ENCODE measurements around the gene ZNF615.
"Not testable (repeated sequence)": the region's sequence is repeated elsewhere in the genome, so short reads cannot be mapped to it uniquely, and the experiment has no call there.

ZNF615 gene

DNA sequence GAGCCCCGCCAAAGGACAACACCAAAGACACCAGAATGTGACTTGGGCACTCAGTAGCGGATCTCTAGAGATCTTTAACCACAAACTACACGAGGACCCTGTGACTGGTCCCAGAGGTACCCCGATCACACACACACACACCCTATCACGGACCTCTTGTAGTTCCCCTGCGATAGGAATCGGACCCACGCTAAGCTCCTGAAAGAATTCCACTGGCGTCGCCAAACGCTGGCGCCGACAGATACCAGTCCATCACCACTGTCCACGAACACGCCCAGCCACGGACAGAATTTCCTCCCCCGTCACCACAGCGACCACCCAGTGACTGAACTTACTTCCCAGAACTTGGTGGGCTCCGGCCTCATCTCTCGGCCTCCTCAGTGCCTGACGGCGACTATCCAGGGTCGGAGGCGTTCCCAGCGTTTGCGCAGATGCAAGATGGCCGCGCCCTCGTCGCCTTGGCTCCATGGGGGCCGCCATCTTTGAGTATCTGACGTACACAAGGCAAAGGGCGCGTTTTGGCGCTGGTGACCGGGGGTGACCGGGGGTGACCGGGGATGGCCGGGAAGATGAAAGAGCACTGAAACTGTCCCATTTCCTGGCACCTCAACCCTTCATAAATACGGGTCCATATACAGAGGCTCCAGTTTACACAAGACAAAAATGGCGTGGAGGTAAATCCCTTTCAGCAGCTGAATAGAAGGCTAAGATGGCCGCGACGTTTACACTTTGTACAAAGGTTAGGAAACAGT lies at the start of gene ZNF615:
Gene ZNF615, minus strand, starts transcription at position 406 of the 752 bp plus-strand sequence. CDS start 4,500 bp downstream, outside the sequence.
- Histone ChIP-seq H3K9me2 (replicated peaks; ENCODE audit: control insufficient read depth, low read length) (no peaks in the 10 kb centered on the region), H3F3A (ENCODE audit: control insufficient read depth, insufficient read depth) (0 out of 2 replicates have a peak, but pooled peaks cover 2% of the 10 kb centered on the region), H4K20me1 (ENCODE audit: control insufficient read depth, insufficient read depth, low read depth, low read length) (no peaks in the 10 kb centered on the region)

DNA sequence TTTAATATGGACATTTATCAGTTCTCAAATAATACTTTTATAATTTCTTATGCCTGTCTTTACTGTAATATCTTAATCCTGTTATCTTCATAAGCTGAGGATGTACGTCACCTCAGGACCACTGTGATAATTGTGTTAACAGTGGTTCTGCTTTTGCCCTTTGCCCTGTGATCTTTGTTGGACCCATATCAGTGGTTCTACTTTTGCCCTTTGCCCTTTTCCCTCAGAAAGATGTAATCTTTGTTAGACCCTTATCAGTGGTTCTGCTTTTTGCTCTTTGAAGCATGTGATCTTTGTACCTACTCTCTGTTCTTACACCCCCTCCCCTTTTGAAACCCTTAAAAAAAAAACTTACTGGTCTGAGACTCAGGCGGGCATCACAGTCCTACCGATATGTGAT lies 48.5 kb upstream of the ZNF615 start:
- H3K36me3 ChIP-seq (ENCODE audit: control insufficient read depth, low read length); H3K79me2 ChIP-seq (ENCODE audit: control insufficient read depth, low read length): not testable (repeated sequence)

More for the DNA sequence above, at the start of gene ZNF615:
- no peak within 1 kb of the TSS for H3K27ac ChIP-seq (ENCODE audit: low read depth, low read length)
- no peaks in the 10 kb centered on the region for H3K27me3 ChIP-seq (ENCODE audit: control insufficient read depth, low read length)
- TF ChIP-seq EZH2phosphoT487 (IDR thresholded peaks at IDR 0.05; ENCODE audit: borderline replicate concordance, low read length): no peak
- TF ChIP-seq, protein P1, sequence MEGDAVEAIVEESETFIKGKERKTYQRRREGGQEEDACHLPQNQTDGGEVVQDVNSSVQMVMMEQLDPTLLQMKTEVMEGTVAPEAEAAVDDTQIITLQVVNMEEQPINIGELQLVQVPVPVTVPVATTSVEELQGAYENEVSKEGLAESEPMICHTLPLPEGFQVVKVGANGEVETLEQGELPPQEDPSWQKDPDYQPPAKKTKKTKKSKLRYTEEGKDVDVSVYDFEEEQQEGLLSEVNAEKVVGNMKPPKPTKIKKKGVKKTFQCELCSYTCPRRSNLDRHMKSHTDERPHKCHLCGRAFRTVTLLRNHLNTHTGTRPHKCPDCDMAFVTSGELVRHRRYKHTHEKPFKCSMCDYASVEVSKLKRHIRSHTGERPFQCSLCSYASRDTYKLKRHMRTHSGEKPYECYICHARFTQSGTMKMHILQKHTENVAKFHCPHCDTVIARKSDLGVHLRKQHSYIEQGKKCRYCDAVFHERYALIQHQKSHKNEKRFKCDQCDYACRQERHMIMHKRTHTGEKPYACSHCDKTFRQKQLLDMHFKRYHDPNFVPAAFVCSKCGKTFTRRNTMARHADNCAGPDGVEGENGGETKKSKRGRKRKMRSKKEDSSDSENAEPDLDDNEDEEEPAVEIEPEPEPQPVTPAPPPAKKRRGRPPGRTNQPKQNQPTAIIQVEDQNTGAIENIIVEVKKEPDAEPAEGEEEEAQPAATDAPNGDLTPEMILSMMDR (IDR thresholded peaks at IDR 0.05; ENCODE audit: low read depth, low read length, poor library complexity, severe bottlenecking): no peak
- peak within 1 kb of the TSS; percentile 76 for H3K4me2 ChIP-seq (ENCODE audit: low read length)
- H3K4me3 ChIP-seq (ENCODE audit: low read length): peak within 1 kb of the TSS; percentile 77
- H3K79me2 ChIP-seq (ENCODE audit: control insufficient read depth, low read length): no peaks in the 10 kb centered on the region
- peaks cover 4% of the 10 kb centered on the region for H3K36me3 ChIP-seq (ENCODE audit: control insufficient read depth, low read length)
- peaks cover 42% of the 10 kb centered on the region for H3K9me3 ChIP-seq (ENCODE audit: control insufficient read depth, insufficient read depth, low read length)
- peaks cover 11% of the 10 kb centered on the region for H3K4me1 ChIP-seq (ENCODE audit: control insufficient read depth, low read length)

DNA sequence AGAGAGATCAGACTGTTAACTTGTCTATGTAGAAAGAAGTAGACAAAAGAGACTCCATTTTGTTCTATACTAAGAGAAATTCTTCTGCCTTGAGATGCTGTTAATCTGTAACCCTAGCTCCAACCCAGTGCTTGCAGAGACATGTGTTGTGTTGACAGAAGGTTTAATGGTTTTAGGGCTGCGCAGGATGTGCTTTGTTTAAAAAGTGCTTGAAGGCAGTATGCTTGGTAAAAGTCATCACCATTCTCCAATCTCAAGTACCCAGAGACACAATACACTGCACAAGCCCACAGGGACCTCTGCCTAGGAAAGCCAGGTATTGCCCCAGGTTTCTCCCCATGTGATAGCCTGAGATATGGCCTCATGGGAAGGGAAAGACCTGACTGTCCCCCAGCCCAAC lies 43.7 kb upstream of the ZNF615 start:
- not testable (repeated sequence) for H3K27ac ChIP-seq (ENCODE audit: low read depth, low read length); H3K27me3 ChIP-seq (ENCODE audit: control insufficient read depth, low read length); H3K9me2 ChIP-seq (replicated peaks; ENCODE audit: control insufficient read depth, low read length); H4K20me1 ChIP-seq (ENCODE audit: control insufficient read depth, insufficient read depth, low read depth, low read length); H3F3A ChIP-seq (ENCODE audit: control insufficient read depth, insufficient read depth); H3K36me3 ChIP-seq (ENCODE audit: control insufficient read depth, low read length); H3K4me2 ChIP-seq (ENCODE audit: low read length); H3K79me2 ChIP-seq (ENCODE audit: control insufficient read depth, low read length); H3K4me3 ChIP-seq (ENCODE audit: low read length)
- peaks cover 15% of the 10 kb centered on the region for H3K4me1 ChIP-seq (ENCODE audit: control insufficient read depth, low read length)
- peaks cover 25% of the 10 kb centered on the region for H3K9me3 ChIP-seq (ENCODE audit: control insufficient read depth, insufficient read depth, low read length)

More for the DNA sequence above, 48.5 kb upstream of the ZNF615 start:
- not testable (repeated sequence) for H3K27ac ChIP-seq (ENCODE audit: low read depth, low read length); H3K9me3 ChIP-seq (ENCODE audit: control insufficient read depth, insufficient read depth, low read length); H3F3A ChIP-seq (ENCODE audit: control insufficient read depth, insufficient read depth); H3K4me1 ChIP-seq (ENCODE audit: control insufficient read depth, low read length); H3K27me3 ChIP-seq (ENCODE audit: control insufficient read depth, low read length); H3K4me2 ChIP-seq (ENCODE audit: low read length); H3K4me3 ChIP-seq (ENCODE audit: low read length); H4K20me1 ChIP-seq (ENCODE audit: control insufficient read depth, insufficient read depth, low read depth, low read length); H3K9me2 ChIP-seq (replicated peaks; ENCODE audit: control insufficient read depth, low read length)

DNA sequence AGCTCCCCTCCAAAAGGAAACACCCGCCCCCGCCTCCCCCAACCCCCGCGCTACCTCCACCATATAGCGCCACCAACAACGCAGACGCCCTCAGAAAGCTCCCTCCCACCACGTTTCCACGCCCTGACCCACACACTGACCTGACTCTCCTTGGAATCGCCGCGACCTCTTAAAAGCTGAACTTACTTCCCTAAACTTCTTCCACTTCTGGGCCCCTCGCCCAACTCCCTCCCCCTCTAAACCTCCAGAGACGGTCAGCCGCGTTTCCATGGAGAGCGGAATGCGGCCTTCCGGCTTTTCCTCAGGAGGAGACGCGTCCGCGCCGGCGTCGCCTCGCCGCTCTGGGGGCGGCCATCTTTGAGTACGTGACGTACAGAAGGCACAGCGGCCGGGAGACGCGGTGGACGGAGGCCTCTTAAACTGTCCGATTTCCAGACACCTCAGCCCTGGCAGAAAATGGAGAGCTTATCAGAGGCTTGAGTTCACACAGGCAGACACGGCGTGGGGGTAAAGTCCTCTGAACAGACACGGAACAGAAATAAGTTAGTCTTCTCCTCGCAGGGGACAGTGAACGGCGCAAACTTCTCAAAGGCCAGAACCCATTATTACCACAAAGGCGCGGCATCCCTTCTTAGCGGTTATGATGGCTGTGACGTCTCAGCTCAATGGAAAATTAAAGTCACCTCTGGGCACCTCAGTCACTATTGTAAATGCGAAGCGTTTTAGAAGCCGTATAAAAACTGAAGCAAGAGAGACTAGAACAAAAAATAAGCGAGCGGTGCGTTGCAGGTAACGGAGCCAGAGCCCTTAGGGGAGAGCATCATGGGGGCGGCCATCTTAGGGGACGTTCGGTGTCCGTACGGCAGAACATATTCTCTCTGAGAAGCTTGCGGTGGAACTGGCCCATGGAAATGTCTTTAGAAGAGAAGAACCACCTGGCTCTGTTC lies 40.8 kb upstream of the ZNF615 start, which contains the start of gene ZNF432:
Gene ZNF432, minus strand, starts transcription at position 284 of the 947 bp plus-strand sequence. CDS start 1,970 bp downstream, outside the sequence.
- no peaks in the 10 kb centered on the region for H3F3A ChIP-seq (ENCODE audit: control insufficient read depth, insufficient read depth)
- no peaks in the 10 kb centered on the region for H3K9me2 ChIP-seq (replicated peaks; ENCODE audit: control insufficient read depth, low read length)
- peaks cover 3% of the 10 kb centered on the region; the same call in 1 of the 2 replicates for H3K79me2 ChIP-seq (ENCODE audit: control insufficient read depth, low read length)
- H3K36me3 ChIP-seq (ENCODE audit: control insufficient read depth, low read length): peaks cover 30% of the 10 kb centered on the region
- H3K4me1 ChIP-seq (ENCODE audit: control insufficient read depth, low read length): peaks cover 15% of the 10 kb centered on the region
- TF ChIP-seq EZH2phosphoT487 (IDR thresholded peaks at IDR 0.05; ENCODE audit: borderline replicate concordance, low read length): no peak
- TF ChIP-seq, protein P1 (IDR thresholded peaks at IDR 0.05; ENCODE audit: low read depth, low read length, poor library complexity, severe bottlenecking): no peak
- no peaks in the 10 kb centered on the region for H4K20me1 ChIP-seq (ENCODE audit: control insufficient read depth, insufficient read depth, low read depth, low read length)
- peak within 1 kb of the TSS; percentile 94 for H3K4me3 ChIP-seq (ENCODE audit: low read length)
- H3K27me3 ChIP-seq (ENCODE audit: control insufficient read depth, low read length): no peaks in the 10 kb centered on the region
- H3K4me2 ChIP-seq (ENCODE audit: low read length): peak within 1 kb of the TSS; percentile 91
- peaks cover 33% of the 10 kb centered on the region for H3K9me3 ChIP-seq (ENCODE audit: control insufficient read depth, insufficient read depth, low read length)
- H3K27ac ChIP-seq (ENCODE audit: low read depth, low read length): peak within 1 kb of the TSS; percentile 69
